ENCODE measurements around the gene UTF1. TPM values are rescaled to one million over a fixed set of nuclear protein-coding genes. Genes with fewer than 3 reads are reported as not detected.

The UTF1 gene
- total RNA-seq, 2 donors from 2014 or later, result 1.5 TPM; not detected in 1

- H3K4me1 Mint-ChIP-seq, result no peaks in the 10 kb centered on the region
- H3K4me1 ChIP-seq (ENCODE audit: control insufficient read depth, insufficient read depth, low read length), result no peaks in the 10 kb centered on the region
- no peak overlapping the region for H3K9ac ChIP-seq (ENCODE audit: extremely low read depth, low read length, poor library complexity, severe bottlenecking)
- no peaks in the 10 kb centered on the region for H3K27me3 ChIP-seq (ENCODE audit: control insufficient read depth, insufficient read depth, low read length, poor library complexity, severe bottlenecking)
- WGBS, 2 experiments (ENCODE audit: insufficient coverage in 1 of 2, insufficient read length in 1 of 2), result 89 to 95% methylated on average over 9 to 10 of the region's 11 CpGs
- DNase-seq, result no peak
- H3K27ac ChIP-seq (ENCODE audit: low read depth, low read length), result no peak overlapping the region
- no peak overlapping the region for H3K4me3 Mint-ChIP-seq
- peaks cover 7% of the 10 kb centered on the region for H3K36me3 Mint-ChIP-seq (ENCODE audit: low read depth)
- H3K4me3 ChIP-seq (ENCODE audit: low read length), result no peak overlapping the region
- no peaks in the 10 kb centered on the region for H3K27me3 Mint-ChIP-seq (ENCODE audit: insufficient read depth)
- no peaks in the 10 kb centered on the region for H3K9me3 ChIP-seq (ENCODE audit: control insufficient read depth, low read length)
- H3K36me3 ChIP-seq (ENCODE audit: control insufficient read depth, insufficient read depth, low read length), result no peaks in the 10 kb centered on the region
- H3K9me3 Mint-ChIP-seq, result no peaks in the 10 kb centered on the region
- no peak for TF ChIP-seq CTCF (conservative IDR thresholded peaks at IDR 0.05)
- no peak overlapping the region for H3K27ac Mint-ChIP-seq
These were observed 44.6 kb upstream of the UTF1 start for GRCh38 chr10:133185421-133185820.

GRCh38 chr10:133185916-133186315 lies 44.1 kb upstream of the UTF1 start:
- Mint-ChIP-seq H3K4me1 (no peaks in the 10 kb centered on the region), H3K9me3 (no peaks in the 10 kb centered on the region), H3K27me3 (ENCODE audit: insufficient read depth) (no peaks in the 10 kb centered on the region), H3K36me3 (ENCODE audit: low read depth) (peaks cover 9% of the 10 kb centered on the region), H3K27ac (no peak overlapping the region), H3K4me3 (no peak overlapping the region)
- H3K9ac ChIP-seq (ENCODE audit: extremely low read depth, low read length, poor library complexity, severe bottlenecking), result no peak overlapping the region
- H3K4me3 ChIP-seq (ENCODE audit: low read length), result no peak overlapping the region
- H3K36me3 ChIP-seq (ENCODE audit: control insufficient read depth, insufficient read depth, low read length), result no peaks in the 10 kb centered on the region
- no peaks in the 10 kb centered on the region for H3K27me3 ChIP-seq (ENCODE audit: control insufficient read depth, insufficient read depth, low read length, poor library complexity, severe bottlenecking)
- no peak for TF ChIP-seq CTCF (conservative IDR thresholded peaks at IDR 0.05)
- H3K9me3 ChIP-seq (ENCODE audit: control insufficient read depth, low read length), result no peaks in the 10 kb centered on the region
- 87% methylated on average over 22 to 25 of the region's 27 CpGs for WGBS, 2 experiments (ENCODE audit: insufficient coverage in 1 of 2, insufficient read length in 1 of 2)
- H3K27ac ChIP-seq (ENCODE audit: low read depth, low read length), result peak overlapping the region; percentile 60
- no peak for DNase-seq
- H3K4me1 ChIP-seq (ENCODE audit: control insufficient read depth, insufficient read depth, low read length), result no peaks in the 10 kb centered on the region

GRCh38 chr10:133186416-133187090 lies 43.5 kb upstream of the UTF1 start:
- 92 to 93% methylated on average over 25 to 31 of the region's 34 CpGs for WGBS, 2 experiments (ENCODE audit: insufficient coverage in 1 of 2, insufficient read length in 1 of 2)

More at GRCh38 chr10:133186416-133187090, 43.5 kb upstream of the UTF1 start:
- no peak overlapping the region for H3K27ac Mint-ChIP-seq
- H3K36me3 Mint-ChIP-seq (ENCODE audit: low read depth), result peaks cover 9% of the 10 kb centered on the region
- no peak for TF ChIP-seq CTCF (conservative IDR thresholded peaks at IDR 0.05)
- Histone ChIP-seq H3K9me3 (ENCODE audit: control insufficient read depth, low read length) (no peaks in the 10 kb centered on the region), H3K4me3 (ENCODE audit: low read length) (no peak overlapping the region), H3K36me3 (ENCODE audit: control insufficient read depth, insufficient read depth, low read length) (no peaks in the 10 kb centered on the region), H3K4me1 (ENCODE audit: control insufficient read depth, insufficient read depth, low read length) (no peaks in the 10 kb centered on the region), H3K9ac (ENCODE audit: extremely low read depth, low read length, poor library complexity, severe bottlenecking) (no peak overlapping the region), H3K27ac (ENCODE audit: low read depth, low read length) (peak overlapping the region; percentile 60), H3K27me3 (ENCODE audit: control insufficient read depth, insufficient read depth, low read length, poor library complexity, severe bottlenecking) (no peaks in the 10 kb centered on the region)
- H3K4me1 Mint-ChIP-seq, result no peaks in the 10 kb centered on the region
- no peak overlapping the region for H3K4me3 Mint-ChIP-seq
- no peaks in the 10 kb centered on the region for H3K27me3 Mint-ChIP-seq (ENCODE audit: insufficient read depth)
- no peak for DNase-seq
- peaks cover under 1% of the 10 kb centered on the region for H3K9me3 Mint-ChIP-seq
